Chondrocyte (in vitro differentiated cells): Measurements from ENCODE around the gene APOL2. TPM values are rescaled to one million over a fixed set of nuclear protein-coding genes. Genes with fewer than 3 reads are reported as not detected.

Experiments
- DNase-seq: peaks from one replicate; pipeline ENCODE4 v3.0.0; 2021; ENCODE audit warnings: mixed read lengths, low spot score
- H3K27ac Mint-ChIP-seq: one replicate; pipeline ENCODE4 v1.8.0; 2021; ENCODE audit warnings: mild to moderate bottlenecking, moderate library complexity, mixed read lengths; ENCODE audit not compliant: unreplicated experiment
- H3K27me3 Mint-ChIP-seq: 2 replicates; pipeline ENCODE4 v1.8.0; 2021; ENCODE audit warnings: low read depth, mixed read lengths
- H3K36me3 Mint-ChIP-seq: 2 replicates; pipeline ENCODE4 v1.8.0; 2021; ENCODE audit warnings: low read depth, mixed read lengths
- H3K4me1 Mint-ChIP-seq: 2 replicates; pipeline ENCODE4 v1.8.0; 2021; ENCODE audit warnings: low read depth, mild to moderate bottlenecking, mixed read lengths
- H3K4me3 Mint-ChIP-seq: one replicate; pipeline ENCODE4 v1.8.0; 2021; ENCODE audit warnings: mild to moderate bottlenecking, moderate library complexity, mixed read lengths; ENCODE audit not compliant: unreplicated experiment
- H3K9me3 Mint-ChIP-seq: 2 replicates; pipeline ENCODE4 v1.8.0; 2021; ENCODE audit warnings: low read depth, mixed read lengths
- total RNA-seq: library from RNA; stranded (reverse); gene quantifications from 3 replicates; pipeline ENCODE4 v1.2.1, GENCODE V29; 2021
- TF ChIP-seq, protein P1 (sequence below): fragments of 200-600 bp; sonication (generic); IDR thresholded peaks from 2 replicates; pipeline ENCODE4 v1.5.0; 2021; ENCODE audit warnings: antibody characterized with exemption, mild to moderate bottlenecking, moderate library complexity

Gene APOL2
- total RNA-seq, 1 donor from 2014 or later, result 84.1 TPM

DNA sequence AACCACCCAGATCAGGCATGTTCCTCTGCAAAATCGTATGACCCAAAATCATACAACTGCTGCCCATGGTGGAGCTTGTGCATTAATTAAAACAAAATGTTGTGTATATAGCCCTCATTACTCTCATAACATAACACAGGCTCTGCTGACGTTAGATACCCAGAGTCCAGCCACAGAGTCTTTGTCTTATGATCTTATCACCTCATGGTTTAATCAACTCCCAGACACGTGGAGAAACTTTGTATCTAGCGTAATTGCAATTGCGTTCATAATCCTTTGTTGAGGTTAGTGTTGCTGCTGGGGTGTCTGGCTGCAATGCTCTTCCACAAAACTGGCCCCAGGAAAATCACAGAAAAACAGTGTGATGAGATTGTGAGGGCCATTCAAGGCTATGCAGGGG is 8.6 kb upstream of the APOL2 start:
- Mint-ChIP-seq H3K27ac (no peak overlapping the region), H3K4me3 (no peak overlapping the region), H3K4me1 (peaks cover 59% of the 10 kb centered on the region), H3K27me3 (no peaks in the 10 kb centered on the region), H3K9me3 (peaks cover 7% of the 10 kb centered on the region), H3K36me3 (peaks cover 1% of the 10 kb centered on the region)
- no peak for DNase-seq
- TF ChIP-seq, protein P1, sequence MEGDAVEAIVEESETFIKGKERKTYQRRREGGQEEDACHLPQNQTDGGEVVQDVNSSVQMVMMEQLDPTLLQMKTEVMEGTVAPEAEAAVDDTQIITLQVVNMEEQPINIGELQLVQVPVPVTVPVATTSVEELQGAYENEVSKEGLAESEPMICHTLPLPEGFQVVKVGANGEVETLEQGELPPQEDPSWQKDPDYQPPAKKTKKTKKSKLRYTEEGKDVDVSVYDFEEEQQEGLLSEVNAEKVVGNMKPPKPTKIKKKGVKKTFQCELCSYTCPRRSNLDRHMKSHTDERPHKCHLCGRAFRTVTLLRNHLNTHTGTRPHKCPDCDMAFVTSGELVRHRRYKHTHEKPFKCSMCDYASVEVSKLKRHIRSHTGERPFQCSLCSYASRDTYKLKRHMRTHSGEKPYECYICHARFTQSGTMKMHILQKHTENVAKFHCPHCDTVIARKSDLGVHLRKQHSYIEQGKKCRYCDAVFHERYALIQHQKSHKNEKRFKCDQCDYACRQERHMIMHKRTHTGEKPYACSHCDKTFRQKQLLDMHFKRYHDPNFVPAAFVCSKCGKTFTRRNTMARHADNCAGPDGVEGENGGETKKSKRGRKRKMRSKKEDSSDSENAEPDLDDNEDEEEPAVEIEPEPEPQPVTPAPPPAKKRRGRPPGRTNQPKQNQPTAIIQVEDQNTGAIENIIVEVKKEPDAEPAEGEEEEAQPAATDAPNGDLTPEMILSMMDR, result no peak

DNA sequence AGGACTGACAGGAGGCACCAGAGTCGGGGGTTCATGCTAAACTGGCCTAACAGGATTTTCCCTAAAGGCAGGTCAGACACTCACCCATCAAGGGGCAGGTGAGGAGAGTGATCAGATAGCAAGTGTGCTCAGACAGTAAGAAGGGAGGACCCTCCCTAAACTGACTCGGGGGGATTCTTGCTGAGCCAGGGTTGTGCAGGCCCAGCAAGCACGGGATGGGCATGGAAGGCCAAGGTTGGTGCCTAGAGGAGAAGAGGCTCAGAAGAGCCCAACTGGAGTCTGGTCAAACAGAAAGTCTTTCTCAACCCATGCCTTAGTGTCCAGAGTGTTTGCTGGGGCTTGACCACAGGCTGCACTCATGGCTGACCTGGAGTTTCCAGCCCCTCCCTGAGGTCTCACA is 7.4 kb upstream of the APOL2 start:
- Mint-ChIP-seq H3K27me3 (no peaks in the 10 kb centered on the region), H3K4me3 (no peak overlapping the region), H3K9me3 (peaks cover 13% of the 10 kb centered on the region), H3K4me1 (peaks cover 52% of the 10 kb centered on the region), H3K36me3 (peaks cover 3% of the 10 kb centered on the region), H3K27ac (no peak overlapping the region)
- TF ChIP-seq, protein P1, result no peak
- no peak for DNase-seq

- H3K4me1 Mint-ChIP-seq, result peaks cover 47% of the 10 kb centered on the region
- peaks cover 3% of the 10 kb centered on the region for H3K36me3 Mint-ChIP-seq
- H3K27ac Mint-ChIP-seq, result no peak overlapping the region
- DNase-seq, result no peak
- H3K9me3 Mint-ChIP-seq, result peaks cover 13% of the 10 kb centered on the region
- H3K27me3 Mint-ChIP-seq, result no peaks in the 10 kb centered on the region
- TF ChIP-seq, protein P1, result no peak
- H3K4me3 Mint-ChIP-seq, result no peak overlapping the region
These were observed 6.6 kb upstream of the APOL2 start for GRCh38 chr22:36245805-36246356.

- TF ChIP-seq, protein P1, result no peak
- Mint-ChIP-seq H3K27ac (peak overlapping the region; percentile 92), H3K27me3 (no peaks in the 10 kb centered on the region), H3K4me1 (peaks cover 45% of the 10 kb centered on the region), H3K9me3 (peaks cover 13% of the 10 kb centered on the region), H3K36me3 (peaks cover 3% of the 10 kb centered on the region), H3K4me3 (no peak overlapping the region)
- no peak for DNase-seq
These were observed 5.4 kb upstream of the APOL2 start for GRCh38 chr22:36244522-36245391.

- TF ChIP-seq, protein P1, result no peak
- Mint-ChIP-seq H3K4me1 (peaks cover 47% of the 10 kb centered on the region), H3K27me3 (no peaks in the 10 kb centered on the region), H3K36me3 (peaks cover 4% of the 10 kb centered on the region), H3K27ac (peak overlapping the region; percentile 92), H3K4me3 (no peak overlapping the region), H3K9me3 (peaks cover 10% of the 10 kb centered on the region)
- DNase-seq, result no peak
These were observed 4.7 kb upstream of the APOL2 start for GRCh38 chr22:36243986-36244385.
